Measurements from ENCODE around the gene CFAP43. TPM values are rescaled to one million over a fixed set of nuclear protein-coding genes. Genes with fewer than 3 reads are reported as not detected.

Gene CFAP43
- total and polyA plus RNA-seq, 10 of the 15 experiments (the other 5 are each of a cell fraction or from before 2014, with no cell fraction given): 0.06 to 0.14 (median 0.10) TPM; not detected in 5

DNA sequence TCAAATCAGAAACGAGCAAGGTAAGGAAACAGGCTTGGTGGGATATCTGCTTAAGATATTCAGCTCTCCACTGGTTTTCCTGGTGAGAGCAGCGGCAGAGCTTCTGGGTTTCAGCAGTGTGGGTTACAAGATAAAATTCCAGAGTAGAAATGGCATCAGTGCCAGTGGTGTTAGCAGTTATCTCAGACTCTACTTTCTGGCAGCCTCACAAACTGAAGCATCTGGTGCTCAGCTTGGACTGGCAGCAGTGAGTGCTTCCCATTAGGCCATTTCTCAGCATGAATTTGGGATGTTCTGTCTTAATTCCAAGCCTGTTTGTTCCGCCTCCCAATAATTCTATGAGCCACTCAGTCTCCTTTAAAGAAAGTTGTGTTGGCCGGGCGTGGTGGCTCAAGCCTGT lies 29.9 kb upstream of the CFAP43 start:
- H3K9me3 ChIP-seq (replicated peaks; ENCODE audit: control insufficient read depth, insufficient read depth, low read length): no peaks in the 10 kb centered on the region

More for the DNA sequence above, 29.9 kb upstream of the CFAP43 start:
- no peak overlapping the region for H3K27ac ChIP-seq (ENCODE audit: control insufficient read depth, insufficient read depth)
- no peaks in the 10 kb centered on the region for H4K20me1 ChIP-seq (ENCODE audit: control insufficient read depth, insufficient read depth)
- no peaks in the 10 kb centered on the region for H3K4me1 ChIP-seq (ENCODE audit: control insufficient read depth, insufficient read depth, low read length)
- H3K79me2 ChIP-seq (ENCODE audit: control insufficient read depth, insufficient read depth, low read length): peaks cover 48% of the 10 kb centered on the region
- no peak overlapping the region for H3K9ac ChIP-seq (ENCODE audit: control insufficient read depth, insufficient read depth, low read length)
- peaks cover 0 to 37% of the 10 kb centered on the region in 2 experiments; a peak in 3 of 4 replicates for H3K36me3 ChIP-seq (ENCODE audit: control insufficient read depth in 2 of 2, insufficient read depth in 2 of 2, low read length in 1 of 2)
- no peak overlapping the region for H2AFZ ChIP-seq (ENCODE audit: control insufficient read depth, low read depth, low read length)
- no peak for DNase-seq (ENCODE audit: low read depth, low spot score)
- no peak overlapping the region for H3K4me3 ChIP-seq
- TF ChIP-seq, protein P1, sequence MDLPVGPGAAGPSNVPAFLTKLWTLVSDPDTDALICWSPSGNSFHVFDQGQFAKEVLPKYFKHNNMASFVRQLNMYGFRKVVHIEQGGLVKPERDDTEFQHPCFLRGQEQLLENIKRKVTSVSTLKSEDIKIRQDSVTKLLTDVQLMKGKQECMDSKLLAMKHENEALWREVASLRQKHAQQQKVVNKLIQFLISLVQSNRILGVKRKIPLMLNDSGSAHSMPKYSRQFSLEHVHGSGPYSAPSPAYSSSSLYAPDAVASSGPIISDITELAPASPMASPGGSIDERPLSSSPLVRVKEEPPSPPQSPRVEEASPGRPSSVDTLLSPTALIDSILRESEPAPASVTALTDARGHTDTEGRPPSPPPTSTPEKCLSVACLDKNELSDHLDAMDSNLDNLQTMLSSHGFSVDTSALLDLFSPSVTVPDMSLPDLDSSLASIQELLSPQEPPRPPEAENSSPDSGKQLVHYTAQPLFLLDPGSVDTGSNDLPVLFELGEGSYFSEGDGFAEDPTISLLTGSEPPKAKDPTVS (IDR thresholded peaks at IDR 0.05; ENCODE audit: low read depth, low read length): no peak
- TF ChIP-seq ZZZ3 (IDR thresholded peaks at IDR 0.05; ENCODE audit: control insufficient read depth, insufficient read length, low read depth) (no peak), EP300 (IDR thresholded peaks at IDR 0.05; ENCODE audit: borderline replicate concordance in 1 of 2, control insufficient read depth in 1 of 2, low read depth in 2 of 2, low read length in 2 of 2) (no peak), GABPA (IDR thresholded peaks at IDR 0.05; ENCODE audit: low read depth) (no peak), ETV6 (conservative IDR thresholded peaks at IDR 0.05 in 1 of 2, IDR thresholded peaks at IDR 0.05 in 1 of 2; ENCODE audit: borderline replicate concordance in 1 of 2, low read depth in 1 of 2) (no peak), ZNF207 (IDR thresholded peaks at IDR 0.05; ENCODE audit: borderline replicate concordance) (no peak), RCOR1 (conservative IDR thresholded peaks at IDR 0.05; ENCODE audit: low read depth, low read length) (no peak)
- TF ChIP-seq, protein P2, sequence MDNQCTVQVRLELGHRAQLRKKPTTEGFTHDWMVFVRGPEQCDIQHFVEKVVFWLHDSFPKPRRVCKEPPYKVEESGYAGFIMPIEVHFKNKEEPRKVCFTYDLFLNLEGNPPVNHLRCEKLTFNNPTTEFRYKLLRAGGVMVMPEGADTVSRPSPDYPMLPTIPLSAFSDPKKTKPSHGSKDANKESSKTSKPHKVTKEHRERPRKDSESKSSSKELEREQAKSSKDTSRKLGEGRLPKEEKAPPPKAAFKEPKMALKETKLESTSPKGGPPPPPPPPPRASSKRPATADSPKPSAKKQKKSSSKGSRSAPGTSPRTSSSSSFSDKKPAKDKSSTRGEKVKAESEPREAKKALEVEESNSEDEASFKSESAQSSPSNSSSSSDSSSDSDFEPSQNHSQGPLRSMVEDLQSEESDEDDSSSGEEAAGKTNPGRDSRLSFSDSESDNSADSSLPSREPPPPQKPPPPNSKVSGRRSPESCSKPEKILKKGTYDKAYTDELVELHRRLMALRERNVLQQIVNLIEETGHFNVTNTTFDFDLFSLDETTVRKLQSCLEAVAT (IDR thresholded peaks at IDR 0.05): no peak
- no peaks in the 10 kb centered on the region for H3K27me3 ChIP-seq (replicated peaks in 1 of 2; ENCODE audit: control insufficient read depth in 2 of 2, insufficient read depth in 2 of 2, low read length in 1 of 2)
- intact Hi-C loops (cut with micrococcal nuclease; ENCODE audit: unreplicated experiment): loop anchor here (10.0 kb wide), 1 partner anchor 357 kb away; no protein-coding TSS in a partner anchor
- SMC1A ChIA-PET (ENCODE audit: uncharacterized antibody, unreplicated experiment): interaction anchor here (0.8 kb wide), 1 partner anchor 12 kb away, joined by 3 read pairs; no protein-coding TSS in a partner anchor
- CTCF ChIA-PET: interaction anchor here (1.2 to 13.2 kb wide), 2 partner anchors 13 to 89 kb away, joined by 3 to 105 read pairs; no protein-coding TSS in a partner anchor
- no peak for FAIRE-seq
- no peak for ATAC-seq
- H3K4me2 ChIP-seq (ENCODE audit: control insufficient read depth, insufficient read depth): no peak overlapping the region
- in situ Hi-C loops (cut with MboI): no loop called here
- RAD21 ChIA-PET (ENCODE audit: unreplicated experiment): no interaction called here
- BruUV-seq (replicated peaks): no TSS peak
- WGBS (ENCODE audit: insufficient coverage, insufficient replicate concordance, low lambda C conversion rate, missing lambda C conversion rate): 79% methylated on average over 5 of the region's 5 CpGs
- POLR2A ChIA-PET: no interaction called here

Measured in GM12878 (cell line).